Measurements from ENCODE around the gene CELF2. TPM values are rescaled to one million over a fixed set of nuclear protein-coding genes. Genes with fewer than 3 reads are reported as not detected.

The CELF2 gene
- polyA plus RNA-seq, 1 donor from 2014 or later, result 55.5 TPM

- H3K4me2 ChIP-seq (ENCODE audit: low read length), result no peak overlapping the region
- H3K79me2 ChIP-seq (replicated peaks; ENCODE audit: insufficient read depth, low read length), result peaks cover 5% of the 10 kb centered on the region
- no peak overlapping the region for H2AFZ ChIP-seq (ENCODE audit: low read depth, low read length)
- no peak overlapping the region for H3K4me3 ChIP-seq (ENCODE audit: low read length)
- no peaks in the 10 kb centered on the region for H4K20me1 ChIP-seq (ENCODE audit: insufficient read depth)
- H3K9me3 ChIP-seq (ENCODE audit: low read length), result no peaks in the 10 kb centered on the region
- no peaks in the 10 kb centered on the region for H3K27me3 ChIP-seq (ENCODE audit: insufficient read depth, low read depth, low read length)
- H3K9me2 ChIP-seq (ENCODE audit: insufficient read depth, low read length), result no peaks in the 10 kb centered on the region
- no peaks in the 10 kb centered on the region for H3K36me3 ChIP-seq (ENCODE audit: insufficient read depth, low read length)
- peak overlapping the region; percentile 9 for H3K27ac ChIP-seq (ENCODE audit: low read length)
- no peak overlapping the region for H3K9ac ChIP-seq (ENCODE audit: low read length)
- no peak for TF ChIP-seq EP300 (conservative IDR thresholded peaks at IDR 0.05; ENCODE audit: poor library complexity, severe bottlenecking)
- no peak for TF ChIP-seq POLR2AphosphoS5 (IDR thresholded peaks at IDR 0.05)
- no peak for TF ChIP-seq CTCF (IDR thresholded peaks at IDR 0.05; ENCODE audit: poor library complexity, severe bottlenecking)
- no peak for TF ChIP-seq SMC3 (conservative IDR thresholded peaks at IDR 0.05; ENCODE audit: poor library complexity)
- no peak for TF ChIP-seq RAD21 (conservative IDR thresholded peaks at IDR 0.05)
- no peak for TF ChIP-seq TAF1 (IDR thresholded peaks at IDR 0.05; ENCODE audit: low read depth)
- TF ChIP-seq MXI1 (conservative IDR thresholded peaks at IDR 0.05; ENCODE audit: poor library complexity, severe bottlenecking), result no peak
- no peak for TF ChIP-seq EZH2 (IDR thresholded peaks at IDR 0.05; ENCODE audit: borderline replicate concordance, insufficient read depth, low read length, poor library complexity, severe bottlenecking)
- TF ChIP-seq REST (IDR thresholded peaks at IDR 0.05; ENCODE audit: borderline replicate concordance), result no peak
- H3F3A ChIP-seq (ENCODE audit: insufficient read depth, low read length, poor library complexity, severe bottlenecking), result no peaks in the 10 kb centered on the region
Measured at GRCh38 chr10:11147722-11148121, 130.1 kb downstream of the CELF2 start.

- no peaks in the 10 kb centered on the region for H3F3A ChIP-seq (ENCODE audit: insufficient read depth, low read length, poor library complexity, severe bottlenecking)
- no peaks in the 10 kb centered on the region for H3K9me3 ChIP-seq (ENCODE audit: low read length)
- no peak overlapping the region for H3K9ac ChIP-seq (ENCODE audit: low read length)
- H3K4me2 ChIP-seq (ENCODE audit: low read length), result no peak overlapping the region
- peaks cover 5% of the 10 kb centered on the region for H3K79me2 ChIP-seq (replicated peaks; ENCODE audit: insufficient read depth, low read length)
- H2AFZ ChIP-seq (ENCODE audit: low read depth, low read length), result no peak overlapping the region
- H4K20me1 ChIP-seq (ENCODE audit: insufficient read depth), result no peaks in the 10 kb centered on the region
- no peak overlapping the region for H3K4me3 ChIP-seq (ENCODE audit: low read length)
- H3K27me3 ChIP-seq (ENCODE audit: insufficient read depth, low read depth, low read length), result no peaks in the 10 kb centered on the region
- no peaks in the 10 kb centered on the region for H3K36me3 ChIP-seq (ENCODE audit: insufficient read depth, low read length)
- no peaks in the 10 kb centered on the region for H3K9me2 ChIP-seq (ENCODE audit: insufficient read depth, low read length)
- TF ChIP-seq CTCF (IDR thresholded peaks at IDR 0.05; ENCODE audit: poor library complexity, severe bottlenecking), result no peak
- TF ChIP-seq RAD21 (conservative IDR thresholded peaks at IDR 0.05), result no peak
- no peak for TF ChIP-seq EP300 (conservative IDR thresholded peaks at IDR 0.05; ENCODE audit: poor library complexity, severe bottlenecking)
- no peak for TF ChIP-seq SMC3 (conservative IDR thresholded peaks at IDR 0.05; ENCODE audit: poor library complexity)
- TF ChIP-seq POLR2AphosphoS5 (IDR thresholded peaks at IDR 0.05), result no peak
- H3K27ac ChIP-seq (ENCODE audit: low read length), result peak overlapping the region; percentile 9
Measured at GRCh38 chr10:11148142-11149028, 130.7 kb downstream of the CELF2 start.
